ENCODE measurements around the gene EFS. TPM values are rescaled to one million over a fixed set of nuclear protein-coding genes. Genes with fewer than 3 reads are reported as not detected.

The EFS gene
- total RNA-seq, 1 experiment from 2014 or later: not detected

- H3K9me3 ChIP-seq (ENCODE audit: control insufficient read depth, insufficient read depth, low read depth, low read length): no peaks in the 10 kb centered on the region
These were observed 11.6 kb downstream of the EFS start for GRCh38 chr14:23353433-23353780.

GRCh38 chr14:23352506-23353432, 12.2 kb downstream of the EFS start, which contains the start of gene SLC22A17:
TSS of gene SLC22A17 (minus strand) at chr14:23352887.
- Histone ChIP-seq H3K36me3 (ENCODE audit: control insufficient read depth, insufficient read depth, low read length) (no peaks in the 10 kb centered on the region), H3K27ac (ENCODE audit: low read length) (no peak within 1 kb of the TSS), H3K27me3 (ENCODE audit: control insufficient read depth, insufficient read depth, low read length) (peaks cover 11% of the 10 kb centered on the region), H3K4me3 (ENCODE audit: low read depth in 2 of 2, low read length in 2 of 2) (peak within 1 kb of the TSS; percentile 37 to 47), H3K4me1 (ENCODE audit: control insufficient read depth, insufficient read depth, low read length) (no peaks in the 10 kb centered on the region), H3K9me3 (ENCODE audit: control insufficient read depth, insufficient read depth, low read depth, low read length) (no peaks in the 10 kb centered on the region)
- in situ Hi-C loops (cut with HindIII; ENCODE audit: low pct_unique_long_range_greater_than_20kb, low sequenced_read_pairs) (no loop called here), intact Hi-C loops (cut with micrococcal nuclease; ENCODE audit: unreplicated experiment) (no loop called here)
- ChIA-PET CTCF (interaction anchor here (0.7 kb wide), 1 partner anchor 11 kb away, joined by 14 read pairs; no protein-coding TSS in a partner anchor), POLR2A (no interaction called here)
- BruUV-seq (replicated peaks): no TSS peak
- TF ChIP-seq CTCF (IDR thresholded peaks at IDR 0.05) (0 out of 2 replicates have a peak, but pooled peaks have one; percentile 7), REST (IDR thresholded peaks at IDR 0.05; ENCODE audit: insufficient read depth in 1 of 2, low read depth in 2 of 2, low read length in 1 of 2) (no peak)
- DNase-seq (ENCODE audit: low read depth, low spot score): no peak
- ATAC-seq: peak; percentile 89

More at GRCh38 chr14:23353433-23353780, 11.6 kb downstream of the EFS start:
- Histone ChIP-seq H3K4me1 (ENCODE audit: control insufficient read depth, insufficient read depth, low read length) (no peaks in the 10 kb centered on the region), H3K27me3 (ENCODE audit: control insufficient read depth, insufficient read depth, low read length) (peaks cover 11% of the 10 kb centered on the region), H3K27ac (ENCODE audit: low read length) (no peak overlapping the region), H3K36me3 (ENCODE audit: control insufficient read depth, insufficient read depth, low read length) (no peaks in the 10 kb centered on the region), H3K4me3 (ENCODE audit: low read depth in 2 of 2, low read length in 2 of 2) (no peak overlapping the region)
- DNase-seq (ENCODE audit: low read depth, low spot score) (no peak), ATAC-seq (no peak)
- POLR2A ChIA-PET: no interaction called here
- intact Hi-C loops (cut with micrococcal nuclease; ENCODE audit: unreplicated experiment): no loop called here
- TF ChIP-seq REST (IDR thresholded peaks at IDR 0.05; ENCODE audit: insufficient read depth in 1 of 2, low read depth in 2 of 2, low read length in 1 of 2) (no peak), POLR2AphosphoS5 (IDR thresholded peaks at IDR 0.05; ENCODE audit: low read depth, low read length) (no peak), SIN3A (IDR thresholded peaks at IDR 0.05; ENCODE audit: borderline replicate concordance, insufficient read depth, low read depth, low read length) (no peak), TCF7L2 (IDR thresholded peaks at IDR 0.05; ENCODE audit: low read depth, low read length) (no peak), CTCF (IDR thresholded peaks at IDR 0.05) (no peak)
- CTCF ChIA-PET: no interaction called here
- in situ Hi-C loops (cut with HindIII; ENCODE audit: low pct_unique_long_range_greater_than_20kb, low sequenced_read_pairs): no loop called here
- BruUV-seq (replicated peaks): no TSS peak

Data from Panc1 (cell line).